ENCODE measurements around the gene PNMA1. TPM values are rescaled to one million over a fixed set of nuclear protein-coding genes. Genes with fewer than 3 reads are reported as not detected.

The PNMA1 gene
- total and polyA plus RNA-seq, 9 of the 15 experiments (the other 6 are each of a cell fraction or from before 2014, with no cell fraction given): 1.7 to 26.4 (median 8.7) TPM

- peak overlapping the region; percentile 95 for H3K4me2 ChIP-seq (ENCODE audit: insufficient read depth, low read length)
- no peaks in the 10 kb centered on the region for H3K9me1 ChIP-seq (ENCODE audit: control insufficient read depth, insufficient read depth, low read length)
- peaks cover 11 to 33% of the 10 kb centered on the region in 2 experiments; a peak in 4 of 5 replicates for H3K4me1 ChIP-seq (replicated peaks in 1 of 2; ENCODE audit: control insufficient read depth in 2 of 2, insufficient read depth in 2 of 2, low read length in 2 of 2)
- ATAC-seq: no peak
- POLR2A ChIA-PET: interaction anchor here (1.1 to 1.7 kb wide), 2 partner anchors 11 to 104 kb away, joined by 3 to 5 read pairs; no protein-coding TSS in a partner anchor
- no peak for DNase-seq (ENCODE audit: extremely low read depth in 1 of 4, low spot score in 3 of 4)
- peak; percentile 42 for FAIRE-seq
- BruUV-seq (replicated peaks): TSS peak; percentile 60
- in situ Hi-C loops (cut with MboI) (no loop called here), intact Hi-C loops (cut with micrococcal nuclease) (loop anchor here (2.0 kb wide), 1 partner anchor 69 kb away; the partner anchor contains the start of gene DNAL1)
- no peaks in the 10 kb centered on the region; the same call in 1 of the 2 replicates for H4K20me1 ChIP-seq (replicated peaks; ENCODE audit: control insufficient read depth, insufficient read depth, low read length)
- CTCF ChIA-PET (ENCODE audit: low intra/inter-chr PET ratio): no interaction called here
- peak overlapping the region; percentile 85 for H3K27ac ChIP-seq (ENCODE audit: extremely low read depth, low read depth, low read length)
- peak overlapping the region; percentile 92 for H2AFZ ChIP-seq (ENCODE audit: low read depth, low read length)
- peaks cover 23% of the 10 kb centered on the region for H3K79me2 ChIP-seq (ENCODE audit: control insufficient read depth, insufficient read depth, low read length)
- H3K9me3 ChIP-seq (replicated peaks; ENCODE audit: control insufficient read depth, insufficient read depth, low read depth, low read length): no peaks in the 10 kb centered on the region
- peak overlapping the region; percentile 81 to 94 for H3K9ac ChIP-seq (ENCODE audit: insufficient read depth in 1 of 2, low read depth in 2 of 2, low read length in 2 of 2)
- H3K36me3 ChIP-seq (ENCODE audit: control insufficient read depth, insufficient read depth, low read length): peaks cover 30% of the 10 kb centered on the region; the same call in 2 of the 3 replicates
- WGBS (ENCODE audit: insufficient coverage, low coverage, missing lambda C conversion rate): 8% methylated on average over 20 of the region's 21 CpGs
- no peaks in the 10 kb centered on the region for H3K27me3 ChIP-seq (ENCODE audit: control insufficient read depth in 2 of 2, insufficient read depth in 2 of 2, low read length in 2 of 2)
- H3K4me3 ChIP-seq: peak overlapping the region; percentile 69
- TF ChIP-seq TAF7 (tag; IDR thresholded peaks at IDR 0.05): 0 out of 2 replicates have a peak, but pooled peaks have one; percentile 50
- no peak for TF ChIP-seq LCOR (CRISPR knock-in tag; IDR thresholded peaks at IDR 0.05)
- no peak for TF ChIP-seq PATZ1 (CRISPR knock-in tag; IDR thresholded peaks at IDR 0.05; ENCODE audit: borderline replicate concordance)
- TF ChIP-seq ZNF197 (CRISPR knock-in tag; IDR thresholded peaks at IDR 0.05; ENCODE audit: low read depth): no peak
- TF ChIP-seq HDAC1 (IDR thresholded peaks at IDR 0.05): no peak
- 0 out of 2 replicates have a peak, but pooled peaks have one; percentile 23 for TF ChIP-seq ZBTB40 (IDR thresholded peaks at IDR 0.05)
- TF ChIP-seq ZBTB40 (CRISPR knock-in tag; IDR thresholded peaks at IDR 0.05): no peak
- TF ChIP-seq ZBTB33 (CRISPR knock-in tag; IDR thresholded peaks at IDR 0.05): peak; percentile 53; the same call in 1 of the 2 replicates
These were observed 880 bp downstream of the PNMA1 start for GRCh38 chr14:73713206-73713802.
